H1 (cell line): ENCODE measurements around the gene PRKACA. TPM values are rescaled to one million over a fixed set of nuclear protein-coding genes. Genes with fewer than 3 reads are reported as not detected.

Source experiments
- ATF3 ChIP-seq: IDR thresholded peaks from 2 replicates; pipeline ENCODE4 v1.6.1; 2011; ENCODE audit warnings: low read depth, mild to moderate bottlenecking, low read length; ENCODE audit not compliant: insufficient read depth
- EGR1 ChIP-seq: IDR thresholded peaks from 2 replicates; pipeline ENCODE4 v1.6.1; 2011; ENCODE audit warnings: low read depth, low read length, borderline replicate concordance
- EZH2 ChIP-seq: fragments of 200-600 bp; sonication (generic); IDR thresholded peaks from 2 replicates; pipeline ENCODE4 v1.7.1; 2012; ENCODE audit warnings: low read depth, mild to moderate bottlenecking, moderate library complexity, low read length, inconsistent platforms; ENCODE audit not compliant: severe bottlenecking
- GTF2F1 ChIP-seq: IDR thresholded peaks from 2 replicates; pipeline ENCODE4 v1.6.1; 2012; ENCODE audit warnings: low read depth, low read length, improper control_type of control experiment, borderline replicate concordance
- JUN ChIP-seq: IDR thresholded peaks from 2 replicates; pipeline ENCODE4 v1.6.1; 2011; ENCODE audit warnings: low read depth, mild to moderate bottlenecking, improper control_type of control experiment, low read length
- KDM1A ChIP-seq: fragments of 200-600, 300-600 bp; sonication (generic); IDR thresholded peaks from 2 replicates; pipeline ENCODE4 v1.7.1; 2016; ENCODE audit warnings: mild to moderate bottlenecking, low read length, borderline replicate concordance
- KDM5A ChIP-seq: fragments of 200-600 bp; IDR thresholded peaks from 2 replicates; pipeline ENCODE4 v1.7.1; 2012; ENCODE audit warnings: mild to moderate bottlenecking, low read length, inconsistent platforms, mixed read lengths
- MAFK ChIP-seq: IDR thresholded peaks from 2 replicates; pipeline ENCODE4 v1.6.1; 2012; ENCODE audit warnings: low read depth, mild to moderate bottlenecking, improper control_type of control experiment, low read length
- NANOG ChIP-seq: IDR thresholded peaks from 2 replicates; pipeline ENCODE4 v1.6.1; 2011; ENCODE audit warnings: low read length, low read depth, mild to moderate bottlenecking, inconsistent platforms; ENCODE audit not compliant: insufficient read depth, poor library complexity, severe bottlenecking
- SAP30 ChIP-seq: fragments of 300-600 bp; sonication (generic); IDR thresholded peaks from 2 replicates; pipeline ENCODE4 v1.7.1; 2012; ENCODE audit warnings: low read length, moderate library complexity, mild to moderate bottlenecking, inconsistent platforms; ENCODE audit not compliant: insufficient read depth, insufficient replicate concordance
- SIN3A ChIP-seq, 2 experiments: IDR thresholded peaks in 1 of 2; conservative IDR thresholded peaks in 1 of 2; 2 replicates each; pipeline ENCODE4 v1.6.1; 2011 to 2012; ENCODE audit warnings: low read length in 2 of 2, improper control_type of control experiment in 1 of 2, low read depth in 1 of 2, mild to moderate bottlenecking in 1 of 2
- SIX5 ChIP-seq: IDR thresholded peaks from 2 replicates; pipeline ENCODE4 v1.6.1; 2011; ENCODE audit warnings: mild to moderate bottlenecking, low read depth, low read length
- TBP ChIP-seq: IDR thresholded peaks from 2 replicates; pipeline ENCODE4 v1.6.1; 2011; ENCODE audit warnings: low read depth, low read length, improper control_type of control experiment
- YY1 ChIP-seq: IDR thresholded peaks from 2 replicates; pipeline ENCODE4 v1.6.1; 2011; ENCODE audit warnings: low read depth, mild to moderate bottlenecking, low read length
- polyA plus RNA-seq, 7 experiments: library from polyadenylated mRNA; depleted of rRNA in 3 of 7; stranded (reverse) in 5 of 7; unstranded in 2 of 7; fragments of >200 nt in 5 of 7; fragments of 200-250 nt in 2 of 7; gene quantifications; 1 replicate in 5 of 7; 2 replicates in 1 of 7; 4 replicates in 1 of 7; pipeline versions ENCODE4 v1.2.1 to v1.2.3, GENCODE V29; 2011 to 2013; ENCODE audit warnings: missing spikeins in 2 of 7, mixed read lengths in 2 of 7
- total RNA-seq: library from RNA; stranded (reverse); fragmentation: NEBNext Ultra II Directional; extraction: Animal tissue kit (Norgen Biotek cat#: 25700); gene quantifications from 2 replicates; pipeline ENCODE4 v1.2.1, GENCODE V29; 2021

PRKACA gene
- total and polyA plus RNA-seq, 2 of the 8 experiments (the other 6 are each of a cell fraction or from before 2014, with no cell fraction given), result 14.2 to 48.2 TPM

GRCh38 chr19:14091813-14092462 lies 25.6 kb downstream of the PRKACA start (continued):
- no peak for TF ChIP-seq KDM5A
- no peak for TF ChIP-seq NANOG
- TF ChIP-seq ATF3, result no peak
- 0 out of 4 replicates have a peak, but pooled peaks of 1 of the 2 experiments have one; percentile 14 for TF ChIP-seq SIN3A (conservative IDR thresholded peaks at IDR 0.05 in 1 of 2, IDR thresholded peaks at IDR 0.05 in 1 of 2; ENCODE audit: low read depth in 1 of 2, low read length in 2 of 2)
- no peak for TF ChIP-seq JUN
- TF ChIP-seq GTF2F1, result no peak
- TF ChIP-seq KDM1A, result no peak
- TF ChIP-seq TBP, result no peak
- no peak for TF ChIP-seq MAFK
- TF ChIP-seq SIX5, result no peak
- no peak for TF ChIP-seq EGR1
- no peak for TF ChIP-seq SAP30
- no peak for TF ChIP-seq EZH2
- no peak for TF ChIP-seq YY1
